ENCODE data around the gene MPC1L.

DNA sequence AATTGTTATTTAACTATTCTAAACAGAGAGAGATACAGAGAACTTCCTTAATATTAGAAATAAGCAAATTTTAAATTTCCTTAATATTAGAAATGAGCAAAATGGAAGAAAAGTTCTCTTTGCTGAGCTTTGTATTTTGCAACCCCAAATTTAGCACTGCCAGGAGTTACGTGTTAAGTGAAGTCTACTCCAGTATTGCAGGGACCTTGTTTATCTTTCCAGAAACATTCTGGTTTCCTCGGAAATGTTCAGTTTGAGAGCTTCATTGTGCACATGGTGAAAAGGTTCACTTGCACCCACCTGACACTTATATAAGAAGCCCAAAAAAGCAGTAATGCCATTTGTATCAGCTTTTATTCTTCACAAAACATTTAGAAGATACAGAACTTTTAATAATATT lies 30.3 kb downstream of the MPC1L start:
- TF ChIP-seq OSR1 (CRISPR knock-in tag; IDR thresholded peaks at IDR 0.05), result no peak
- no peak for TF ChIP-seq SNAI2 (CRISPR knock-in tag; IDR thresholded peaks at IDR 0.05)
- TF ChIP-seq ZNF565 (CRISPR knock-in tag; conservative IDR thresholded peaks at IDR 0.05; ENCODE audit: low read depth), result no peak
- no peak for TF ChIP-seq ZC3H10 (CRISPR knock-in tag; IDR thresholded peaks at IDR 0.05)
- TF ChIP-seq, protein P1, sequence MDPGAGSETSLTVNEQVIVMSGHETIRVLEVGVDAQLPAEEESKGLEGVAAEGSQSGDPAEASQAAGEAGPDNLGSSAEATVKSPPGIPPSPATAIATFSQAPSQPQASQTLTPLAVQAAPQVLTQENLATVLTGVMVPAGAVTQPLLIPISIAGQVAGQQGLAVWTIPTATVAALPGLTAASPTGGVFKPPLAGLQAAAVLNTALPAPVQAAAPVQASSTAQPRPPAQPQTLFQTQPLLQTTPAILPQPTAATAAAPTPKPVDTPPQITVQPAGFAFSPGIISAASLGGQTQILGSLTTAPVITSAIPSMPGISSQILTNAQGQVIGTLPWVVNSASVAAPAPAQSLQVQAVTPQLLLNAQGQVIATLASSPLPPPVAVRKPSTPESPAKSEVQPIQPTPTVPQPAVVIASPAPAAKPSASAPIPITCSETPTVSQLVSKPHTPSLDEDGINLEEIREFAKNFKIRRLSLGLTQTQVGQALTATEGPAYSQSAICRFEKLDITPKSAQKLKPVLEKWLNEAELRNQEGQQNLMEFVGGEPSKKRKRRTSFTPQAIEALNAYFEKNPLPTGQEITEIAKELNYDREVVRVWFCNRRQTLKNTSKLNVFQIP (CRISPR knock-in tag; IDR thresholded peaks at IDR 0.05; ENCODE audit: borderline replicate concordance, low read depth), result no peak
